ENCODE measurements around the gene LIMCH1.
"Not testable (repeated sequence)": the region's sequence is repeated elsewhere in the genome, so short reads cannot be mapped to it uniquely, and the experiment has no call there.

LIMCH1 gene

GRCh38 chr4:41701983-41702382 lies 164.0 kb downstream of the LIMCH1 start:
- no peak for FAIRE-seq
- TF ChIP-seq POLR2AphosphoS5 (IDR thresholded peaks at IDR 0.05; ENCODE audit: low read depth, low read length) (no peak), TAF1 (IDR thresholded peaks at IDR 0.05; ENCODE audit: borderline replicate concordance, low read depth, low read length) (no peak), POLR2A (IDR thresholded peaks at IDR 0.05; ENCODE audit: low read depth, low read length) (no peak)
- DNase-seq (ENCODE audit: insufficient read length), result no peak

- TF ChIP-seq TAF1 (IDR thresholded peaks at IDR 0.05; ENCODE audit: borderline replicate concordance, low read depth, low read length) (no peak), POLR2A (IDR thresholded peaks at IDR 0.05; ENCODE audit: low read depth, low read length) (no peak), POLR2AphosphoS5 (IDR thresholded peaks at IDR 0.05; ENCODE audit: low read depth, low read length) (no peak)
- FAIRE-seq, result no peak
- DNase-seq (ENCODE audit: insufficient read length), result no peak
Measured at GRCh38 chr4:41702770-41703169, 164.8 kb downstream of the LIMCH1 start.

GRCh38 chr4:41703785-41704184 lies 165.8 kb downstream of the LIMCH1 start:
- DNase-seq (ENCODE audit: insufficient read length) (no peak), FAIRE-seq (no peak)
- TF ChIP-seq TAF1 (IDR thresholded peaks at IDR 0.05; ENCODE audit: borderline replicate concordance, low read depth, low read length), result no peak
- no peak for TF ChIP-seq POLR2A (IDR thresholded peaks at IDR 0.05; ENCODE audit: low read depth, low read length)
- TF ChIP-seq POLR2AphosphoS5 (IDR thresholded peaks at IDR 0.05; ENCODE audit: low read depth, low read length), result no peak

- TF ChIP-seq TAF1 (IDR thresholded peaks at IDR 0.05; ENCODE audit: borderline replicate concordance, low read depth, low read length) (no peak), POLR2A (IDR thresholded peaks at IDR 0.05; ENCODE audit: low read depth, low read length) (no peak), POLR2AphosphoS5 (IDR thresholded peaks at IDR 0.05; ENCODE audit: low read depth, low read length) (no peak)
- FAIRE-seq, result no peak
- no peak for DNase-seq (ENCODE audit: insufficient read length)
Measured at GRCh38 chr4:41709844-41710481, 172.0 kb downstream of the LIMCH1 start.

GRCh38 chr4:41711654-41712053 lies 173.7 kb downstream of the LIMCH1 start:
- FAIRE-seq, result not testable (repeated sequence)

GRCh38 chr4:41712425-41712824 lies 174.5 kb downstream of the LIMCH1 start:
- no peak for FAIRE-seq
- DNase-seq (ENCODE audit: insufficient read length), result no peak
- TF ChIP-seq TAF1 (IDR thresholded peaks at IDR 0.05; ENCODE audit: borderline replicate concordance, low read depth, low read length) (no peak), POLR2AphosphoS5 (IDR thresholded peaks at IDR 0.05; ENCODE audit: low read depth, low read length) (no peak), POLR2A (IDR thresholded peaks at IDR 0.05; ENCODE audit: low read depth, low read length) (no peak)

More at GRCh38 chr4:41711654-41712053, 173.7 kb downstream of the LIMCH1 start:
- DNase-seq (ENCODE audit: insufficient read length), result not testable (repeated sequence)

GRCh38 chr4:41713768-41714167 lies 175.8 kb downstream of the LIMCH1 start:
- no peak for FAIRE-seq
- DNase-seq (ENCODE audit: insufficient read length), result no peak
- TF ChIP-seq POLR2A (IDR thresholded peaks at IDR 0.05; ENCODE audit: low read depth, low read length) (no peak), TAF1 (IDR thresholded peaks at IDR 0.05; ENCODE audit: borderline replicate concordance, low read depth, low read length) (no peak), POLR2AphosphoS5 (IDR thresholded peaks at IDR 0.05; ENCODE audit: low read depth, low read length) (no peak)

- TF ChIP-seq TAF1 (IDR thresholded peaks at IDR 0.05; ENCODE audit: borderline replicate concordance, low read depth, low read length), result no peak
- TF ChIP-seq POLR2AphosphoS5 (IDR thresholded peaks at IDR 0.05; ENCODE audit: low read depth, low read length), result no peak
- TF ChIP-seq POLR2A (IDR thresholded peaks at IDR 0.05; ENCODE audit: low read depth, low read length), result no peak
Measured at GRCh38 chr4:41714364-41715000, 176.5 kb downstream of the LIMCH1 start.

GRCh38 chr4:41715155-41715554 lies 177.2 kb downstream of the LIMCH1 start:
- DNase-seq (ENCODE audit: insufficient read length) (no peak), FAIRE-seq (no peak)
- no peak for TF ChIP-seq POLR2A (IDR thresholded peaks at IDR 0.05; ENCODE audit: low read depth, low read length)
- TF ChIP-seq POLR2AphosphoS5 (IDR thresholded peaks at IDR 0.05; ENCODE audit: low read depth, low read length), result no peak
- TF ChIP-seq TAF1 (IDR thresholded peaks at IDR 0.05; ENCODE audit: borderline replicate concordance, low read depth, low read length), result no peak

More at GRCh38 chr4:41714364-41715000, 176.5 kb downstream of the LIMCH1 start:
- no peak for DNase-seq (ENCODE audit: insufficient read length)
- FAIRE-seq, result no peak

- no peak for DNase-seq (ENCODE audit: insufficient read length)
- FAIRE-seq, result no peak
Measured at GRCh38 chr4:41718907-41719306, 180.9 kb downstream of the LIMCH1 start.

GRCh38 chr4:41719417-41719816 lies 181.5 kb downstream of the LIMCH1 start:
- no peak for TF ChIP-seq TAF1 (IDR thresholded peaks at IDR 0.05; ENCODE audit: borderline replicate concordance, low read depth, low read length)
- TF ChIP-seq POLR2A (IDR thresholded peaks at IDR 0.05; ENCODE audit: low read depth, low read length), result no peak
- TF ChIP-seq POLR2AphosphoS5 (IDR thresholded peaks at IDR 0.05; ENCODE audit: low read depth, low read length), result no peak
- no peak for FAIRE-seq
- no peak for DNase-seq (ENCODE audit: insufficient read length)

More at GRCh38 chr4:41718907-41719306, 180.9 kb downstream of the LIMCH1 start:
- TF ChIP-seq TAF1 (IDR thresholded peaks at IDR 0.05; ENCODE audit: borderline replicate concordance, low read depth, low read length) (no peak), POLR2A (IDR thresholded peaks at IDR 0.05; ENCODE audit: low read depth, low read length) (no peak), POLR2AphosphoS5 (IDR thresholded peaks at IDR 0.05; ENCODE audit: low read depth, low read length) (no peak)

- FAIRE-seq (no peak), DNase-seq (ENCODE audit: insufficient read length) (no peak)
- TF ChIP-seq TAF1 (IDR thresholded peaks at IDR 0.05; ENCODE audit: borderline replicate concordance, low read depth, low read length) (no peak), POLR2A (IDR thresholded peaks at IDR 0.05; ENCODE audit: low read depth, low read length) (no peak), POLR2AphosphoS5 (IDR thresholded peaks at IDR 0.05; ENCODE audit: low read depth, low read length) (no peak)
Measured at GRCh38 chr4:41722181-41722580, 184.2 kb downstream of the LIMCH1 start.
